Skeletal muscle cell (primary cell): ENCODE results near the gene NLK.
A peak's percentile ranks its signal among the peaks of the same experiment; 100 is the strongest.
"Not testable (repeated sequence)": the region's sequence is repeated elsewhere in the genome, so short reads cannot be mapped to it uniquely, and the experiment has no call there.

ENCODE experiments used
- DNase-seq: peaks from one replicate; pipeline ENCODE4 v3.0.0-alpha.2; 2010; ENCODE audit warnings: low read depth
- H3K4me3 ChIP-seq: 2 replicates; pipeline ENCODE4 v1.5.1; 2011; ENCODE audit warnings: low read depth, mild to moderate bottlenecking, control low read depth, low read length, moderate library complexity

The NLK gene

DNA sequence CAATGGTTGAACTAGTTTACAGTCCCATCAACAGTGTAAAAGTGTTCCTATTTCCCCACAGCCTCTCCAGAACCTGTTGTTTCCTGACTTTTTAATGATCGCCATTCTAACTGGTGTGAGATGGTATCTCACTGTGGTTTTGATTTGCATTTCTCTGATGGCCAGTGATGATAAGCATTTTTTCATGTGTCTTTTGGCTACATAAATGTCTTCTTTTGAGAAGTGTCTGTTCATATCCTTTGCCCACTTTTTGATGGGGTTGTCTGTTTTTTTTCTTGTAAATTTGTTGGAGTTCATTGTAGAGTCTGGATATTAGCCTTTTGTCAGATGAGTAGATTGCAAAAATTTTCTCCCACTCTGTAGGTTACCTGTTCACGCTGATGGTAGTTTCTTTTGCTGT, 6.6 kb upstream of the NLK start:
- not testable (repeated sequence) for DNase-seq, H3K4me3 ChIP-seq

DNA sequence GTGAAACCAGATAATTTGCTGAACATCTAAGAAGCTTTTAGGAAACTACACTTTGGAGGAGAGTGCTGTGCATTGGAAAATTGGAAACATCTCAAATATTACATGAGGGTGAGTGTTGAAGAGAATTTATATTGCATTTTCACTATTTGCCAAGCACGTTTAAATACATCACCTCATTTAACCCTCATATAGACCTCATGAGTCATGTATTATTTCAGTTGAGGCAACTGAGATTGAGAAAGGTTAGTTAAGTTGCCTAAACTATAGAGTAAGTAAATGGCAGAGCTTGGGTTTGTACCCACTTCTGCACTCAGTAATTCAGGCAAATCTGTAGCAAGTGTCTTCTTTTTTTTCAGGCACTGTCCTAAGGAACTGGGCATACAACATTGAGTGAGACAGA, 3.7 kb upstream of the NLK start:
- DNase-seq, result peak; percentile 28
- H3K4me3 ChIP-seq, result no peak overlapping the region

DNA sequence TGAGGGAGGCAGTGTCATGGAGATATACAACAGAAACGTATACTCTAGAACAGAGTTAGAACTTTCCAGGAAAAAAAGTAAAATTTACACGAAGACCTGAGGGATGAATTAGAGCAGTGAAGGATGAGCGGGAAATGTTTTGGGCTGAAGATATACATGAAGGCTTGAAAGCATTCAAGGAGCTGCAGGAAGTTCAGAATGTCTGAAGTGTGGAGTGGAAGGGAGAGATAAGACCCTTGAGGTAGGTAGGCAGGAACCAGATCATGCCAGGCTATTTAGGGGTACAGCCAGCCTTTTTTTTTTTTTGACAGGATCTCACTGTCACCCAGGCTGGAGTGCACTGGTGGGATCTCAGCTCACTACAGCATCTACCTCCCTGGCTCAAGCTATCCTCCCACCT, 3.2 kb upstream of the NLK start:
- no peak overlapping the region for H3K4me3 ChIP-seq
- no peak for DNase-seq

DNA sequence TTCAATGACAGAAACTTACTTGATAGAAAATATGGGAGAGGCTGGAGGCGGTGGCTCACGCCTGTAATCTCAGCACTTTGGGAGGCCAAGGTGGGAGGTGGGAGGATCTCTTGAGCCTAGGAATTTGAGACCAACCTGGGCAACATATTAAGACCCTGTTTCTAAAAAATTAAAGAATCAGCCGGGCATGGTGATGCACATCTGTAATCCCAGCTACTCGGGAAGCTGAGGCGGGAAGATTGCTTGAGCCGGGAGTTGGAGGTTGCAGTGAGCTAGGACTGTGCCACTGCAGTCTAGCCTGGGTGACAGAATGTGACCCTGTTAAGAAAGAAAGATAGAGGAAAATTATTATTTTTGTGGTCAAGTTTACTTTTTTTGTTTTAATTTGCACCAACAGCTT, 2.1 kb upstream of the NLK start:
- DNase-seq, result no peak
- peak overlapping the region; percentile 32 for H3K4me3 ChIP-seq

DNA sequence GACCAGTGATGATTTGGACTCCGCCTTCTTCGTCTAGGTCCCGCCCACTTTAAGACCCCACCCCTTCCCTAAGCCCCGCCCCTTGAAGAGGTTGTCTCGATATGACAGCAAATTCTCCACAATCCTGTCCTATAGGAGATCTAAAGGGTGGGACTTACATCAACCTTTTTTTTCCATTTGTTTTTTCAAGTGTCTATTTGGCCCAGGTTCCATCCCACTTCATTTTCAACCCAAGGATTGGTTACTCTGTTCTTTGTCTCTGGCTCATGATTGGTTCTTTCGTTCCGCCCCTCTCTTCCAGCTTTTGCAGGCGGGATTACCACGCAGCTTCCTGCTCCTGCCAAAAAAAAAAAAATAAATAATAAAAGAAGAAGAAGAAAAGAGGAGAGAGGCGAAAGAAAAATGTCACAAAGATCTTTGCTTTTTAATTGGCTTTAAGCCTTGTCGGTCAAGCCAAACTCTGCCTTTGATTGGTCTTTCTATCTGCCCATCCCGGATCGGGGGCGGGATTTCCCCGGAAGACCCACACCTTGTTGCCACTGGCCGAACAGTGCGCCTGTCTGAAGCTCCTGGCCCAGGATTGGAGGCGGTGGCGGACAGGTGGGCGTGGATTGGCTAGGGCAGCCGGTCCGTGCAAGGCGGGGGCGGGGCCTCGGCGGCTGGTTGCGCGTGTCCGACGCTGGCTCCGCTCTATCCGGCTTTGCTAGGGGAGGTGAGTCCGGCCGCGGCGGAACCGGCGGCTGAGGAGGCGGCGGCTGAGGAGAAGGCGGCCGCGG, 1.2 kb upstream of the NLK start:
- DNase-seq, result peak; percentile 99
- H3K4me3 ChIP-seq, result peak overlapping the region; percentile 90

DNA sequence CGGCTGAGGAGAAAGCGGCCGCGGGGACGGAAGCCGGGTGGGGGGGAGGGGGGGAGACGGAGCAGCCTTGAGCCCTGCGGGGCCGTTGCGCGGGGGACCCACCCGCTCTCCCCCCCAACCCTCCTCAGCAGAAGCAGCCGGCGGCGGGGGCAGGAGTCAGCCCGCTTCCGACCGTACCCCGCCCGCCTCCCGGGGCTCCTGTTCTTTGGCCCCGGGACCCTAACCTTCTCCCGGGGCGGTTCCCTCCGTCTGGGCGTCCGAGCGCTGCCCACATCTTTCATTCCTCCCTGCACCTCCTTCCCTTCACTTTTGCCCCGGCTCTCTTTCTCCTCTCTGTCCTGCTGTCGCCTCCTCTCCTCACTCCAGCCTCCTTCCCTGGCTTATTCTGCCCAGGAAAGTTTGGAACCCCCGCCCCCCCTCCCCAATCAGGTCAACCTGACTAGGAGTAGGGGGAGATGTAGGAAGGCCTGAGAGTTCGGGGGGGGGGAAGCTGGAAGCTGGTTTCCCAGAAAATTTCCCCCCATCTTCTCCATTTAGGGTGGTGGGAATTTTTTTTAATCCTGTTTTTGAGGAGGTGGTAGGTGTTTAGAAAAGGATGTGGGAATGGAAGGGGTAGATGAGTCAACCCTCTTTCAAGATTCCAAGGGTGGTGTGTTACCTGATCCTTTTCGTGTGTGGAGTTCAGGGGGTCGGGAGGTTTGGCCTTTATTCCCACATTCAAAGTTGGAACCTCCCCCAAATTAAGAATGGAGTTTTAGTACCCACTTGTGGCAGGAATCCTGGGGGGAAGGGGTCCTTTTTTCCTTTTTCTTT, 427 bp upstream of the NLK start:
- H3K4me3 ChIP-seq, result peak overlapping the region; percentile 90
- no peak for DNase-seq

DNA sequence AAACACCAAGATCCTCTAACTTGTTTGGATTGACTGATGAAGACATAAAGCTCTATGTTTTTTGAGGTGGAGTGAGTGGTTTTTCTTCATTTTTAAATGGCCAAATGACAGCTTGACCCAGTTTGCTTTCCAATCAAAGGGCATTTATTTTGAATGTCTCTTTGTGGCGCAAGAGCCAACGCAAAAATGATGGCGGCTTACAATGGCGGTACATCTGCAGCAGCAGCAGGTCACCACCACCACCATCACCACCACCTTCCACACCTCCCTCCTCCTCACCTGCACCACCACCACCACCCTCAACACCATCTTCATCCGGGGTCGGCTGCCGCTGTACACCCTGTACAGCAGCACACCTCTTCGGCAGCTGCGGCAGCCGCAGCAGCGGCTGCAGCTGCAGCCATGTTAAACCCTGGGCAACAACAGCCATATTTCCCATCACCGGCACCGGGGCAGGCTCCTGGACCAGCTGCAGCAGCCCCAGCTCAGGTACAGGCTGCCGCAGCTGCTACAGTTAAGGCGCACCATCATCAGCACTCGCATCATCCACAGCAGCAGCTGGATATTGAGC, 329 bp downstream of the NLK start:
- DNase-seq, result no peak
- H3K4me3 ChIP-seq, result peak overlapping the region; percentile 90

DNA sequence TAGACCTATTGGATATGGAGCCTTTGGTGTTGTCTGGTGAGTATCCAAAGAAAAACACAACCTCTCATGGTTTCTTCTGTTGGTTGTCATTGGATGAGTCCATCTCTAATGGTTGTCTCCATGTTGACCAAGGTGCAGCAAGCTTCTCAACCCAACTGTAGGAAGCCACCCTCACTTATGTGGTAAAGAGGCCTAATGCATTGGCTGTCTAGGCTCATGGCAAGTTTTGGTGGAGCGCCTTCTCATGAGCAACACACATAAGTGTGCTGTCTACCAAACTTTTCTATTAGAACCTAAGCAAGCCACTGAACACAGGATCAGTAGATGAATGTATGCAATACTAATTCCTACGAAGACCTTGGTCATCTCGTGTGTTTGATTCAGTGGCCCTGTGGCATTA, 819 bp downstream of the NLK start:
- no peak overlapping the region for H3K4me3 ChIP-seq
- no peak for DNase-seq

DNA sequence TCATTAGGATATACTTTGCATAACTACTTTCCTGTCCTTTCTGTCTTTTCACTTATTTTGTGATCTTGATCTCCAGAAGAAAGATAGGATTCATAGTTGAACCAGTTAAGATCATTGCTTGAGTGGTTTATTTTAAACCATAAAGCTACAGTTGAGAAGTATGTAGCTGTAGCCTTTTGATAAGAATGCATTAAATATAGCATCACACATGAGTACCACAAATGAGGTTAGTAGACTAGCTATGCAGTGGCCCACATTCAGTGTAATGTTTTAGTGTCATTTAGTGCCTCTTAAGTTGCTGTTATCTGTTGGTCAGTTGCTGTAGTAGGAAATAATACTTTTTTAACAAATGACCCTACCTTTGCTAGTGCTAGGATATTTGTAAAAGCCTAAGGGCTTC, 1.3 kb downstream of the NLK start:
- DNase-seq, result no peak
- H3K4me3 ChIP-seq, result no peak overlapping the region

DNA sequence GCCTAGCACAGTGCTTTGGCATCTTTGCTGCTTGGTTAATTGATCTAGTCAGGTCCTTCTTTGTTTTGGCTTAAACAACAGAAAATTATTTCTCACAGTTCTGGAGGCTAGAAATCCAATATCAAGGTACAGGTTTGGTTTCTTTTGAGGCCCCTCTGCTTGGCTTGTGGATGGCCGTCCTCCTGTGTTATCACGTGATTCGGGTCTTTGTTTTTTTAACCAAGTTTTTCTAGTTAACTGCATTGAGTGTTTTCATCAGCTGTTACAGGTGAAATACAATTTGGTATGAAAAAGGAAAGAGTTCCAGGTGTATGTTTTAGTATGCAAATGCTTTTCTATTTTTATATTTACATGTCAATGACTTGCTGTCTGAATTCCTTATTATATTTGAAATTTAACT, 2.8 kb downstream of the NLK start:
- H3K4me3 ChIP-seq, result no peak overlapping the region
- DNase-seq, result no peak

DNA sequence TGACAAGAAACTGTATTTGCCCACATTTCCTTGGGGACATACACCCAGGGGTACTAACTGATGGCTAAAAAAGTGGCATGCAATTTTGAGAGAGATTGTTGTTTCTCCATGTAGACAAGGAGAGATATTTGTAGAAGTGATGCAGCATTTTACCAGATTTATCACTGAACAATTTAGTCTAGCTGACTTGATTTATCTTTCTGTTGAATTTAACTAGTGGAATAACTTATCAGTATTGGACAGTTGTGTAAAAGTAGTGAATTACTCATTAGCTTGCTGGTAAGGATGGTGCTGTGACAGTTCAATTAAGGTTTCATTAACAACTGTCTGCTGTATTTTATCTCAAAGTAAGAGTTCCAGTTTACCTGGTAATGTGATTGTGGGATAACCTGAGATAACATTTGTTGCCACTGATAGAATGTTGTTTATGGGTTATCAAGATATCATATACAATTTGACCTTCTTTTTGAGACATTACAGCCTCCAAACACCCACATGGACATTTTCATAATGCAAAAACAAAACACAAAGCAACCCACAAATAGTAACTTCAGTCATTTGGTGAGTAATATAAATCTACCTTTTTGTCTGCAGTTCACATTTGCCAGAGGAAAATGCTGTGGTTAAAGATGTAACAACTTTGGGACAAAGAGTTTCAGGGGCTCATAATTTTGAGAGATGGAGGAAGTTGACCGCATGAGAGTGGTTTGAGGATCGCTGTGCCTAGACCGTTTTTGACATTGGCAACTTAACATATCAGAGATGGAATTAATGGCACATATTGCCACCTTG, 3.8 kb downstream of the NLK start:
- DNase-seq, result no peak
- H3K4me3 ChIP-seq, result no peak overlapping the region

DNA sequence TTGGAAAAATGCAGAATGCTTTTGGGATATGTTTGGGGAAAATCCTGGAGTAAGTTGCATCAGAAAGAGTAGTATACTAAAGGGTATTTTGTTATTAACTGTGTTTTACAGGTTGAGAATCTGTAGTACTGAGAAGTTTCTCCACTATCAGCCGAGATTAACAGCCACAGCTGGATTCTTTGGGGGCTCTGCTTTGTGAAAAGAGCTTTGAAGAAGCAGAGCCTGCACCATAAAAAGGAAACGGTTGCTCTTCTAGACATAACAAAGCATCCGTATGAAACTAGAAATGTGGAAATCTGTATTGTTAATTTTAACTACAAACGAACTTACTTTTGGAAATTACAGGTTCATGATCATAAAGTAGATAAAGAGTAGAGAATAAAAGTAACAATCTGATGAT, 5.3 kb downstream of the NLK start:
- DNase-seq, result no peak
- H3K4me3 ChIP-seq, result no peak overlapping the region

DNA sequence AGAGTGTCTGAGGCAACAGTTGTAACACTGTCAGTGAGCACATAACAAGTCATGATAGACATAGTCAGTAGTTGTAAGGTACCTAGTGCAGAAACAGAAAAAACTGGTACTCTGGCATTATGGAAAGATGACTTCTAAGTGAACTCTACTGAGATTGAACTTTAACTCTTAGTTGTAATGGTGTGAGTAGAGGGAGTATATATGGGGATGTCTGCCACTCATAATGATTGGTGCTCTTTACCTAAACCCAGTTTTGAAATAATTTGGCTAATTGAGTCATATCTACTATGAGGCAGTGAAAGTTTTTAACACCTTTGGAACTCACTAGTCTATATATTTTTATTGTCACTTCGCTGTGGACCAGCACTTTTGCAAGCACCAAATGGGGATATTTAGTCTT, 6.6 kb downstream of the NLK start:
- no peak for DNase-seq
- H3K4me3 ChIP-seq, result no peak overlapping the region

DNA sequence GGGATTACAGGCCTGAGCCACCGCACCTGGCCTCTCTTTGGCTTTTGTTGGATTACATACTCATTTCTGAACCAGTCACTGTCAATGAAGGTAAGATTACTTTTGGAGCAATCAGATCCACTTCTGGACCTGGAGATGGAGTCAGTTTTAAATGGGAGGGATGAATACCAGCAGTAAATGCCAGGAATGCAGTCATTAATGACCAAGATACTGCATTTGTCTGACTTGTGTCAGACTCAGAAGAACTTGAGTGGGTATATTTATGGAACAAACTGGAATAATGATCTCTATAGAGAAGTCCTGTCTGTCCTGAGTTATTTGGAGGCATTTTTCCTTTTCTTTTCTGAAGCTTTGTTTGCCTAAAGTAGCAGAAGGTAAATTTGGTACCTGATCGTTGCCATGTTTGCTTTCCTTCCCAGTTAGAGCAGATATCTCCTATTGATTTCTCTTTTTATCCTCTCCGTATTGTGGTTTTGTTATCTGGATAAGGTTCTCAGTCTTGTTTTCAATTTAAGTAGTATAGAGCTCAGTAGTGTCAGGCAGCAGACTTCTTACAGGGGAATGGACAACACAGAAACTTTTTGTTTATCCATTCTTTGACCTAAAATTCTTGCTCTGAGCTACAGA, 10.7 kb downstream of the NLK start:
- H3K4me3 ChIP-seq, result no peak overlapping the region
- no peak for DNase-seq

DNA sequence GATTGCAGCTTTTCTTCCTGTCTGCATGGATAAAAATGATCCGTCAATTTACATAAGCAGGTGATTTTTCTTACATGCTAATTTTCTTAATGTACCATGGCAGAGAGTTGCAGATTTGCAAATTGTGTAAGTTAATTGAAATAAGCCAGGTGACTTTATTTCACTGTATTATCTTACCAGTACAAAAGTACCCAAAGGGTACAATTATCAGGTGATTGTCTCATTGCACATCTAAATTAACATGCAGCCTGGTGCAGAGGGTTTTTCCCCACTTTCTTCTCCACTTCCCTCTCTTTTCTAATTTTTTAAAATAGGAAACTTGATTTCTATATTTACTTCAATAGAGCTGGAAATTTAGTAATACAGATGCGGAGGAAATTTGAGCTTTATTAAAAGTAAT, 11.2 kb downstream of the NLK start:
- H3K4me3 ChIP-seq, result no peak overlapping the region
- no peak for DNase-seq

DNA sequence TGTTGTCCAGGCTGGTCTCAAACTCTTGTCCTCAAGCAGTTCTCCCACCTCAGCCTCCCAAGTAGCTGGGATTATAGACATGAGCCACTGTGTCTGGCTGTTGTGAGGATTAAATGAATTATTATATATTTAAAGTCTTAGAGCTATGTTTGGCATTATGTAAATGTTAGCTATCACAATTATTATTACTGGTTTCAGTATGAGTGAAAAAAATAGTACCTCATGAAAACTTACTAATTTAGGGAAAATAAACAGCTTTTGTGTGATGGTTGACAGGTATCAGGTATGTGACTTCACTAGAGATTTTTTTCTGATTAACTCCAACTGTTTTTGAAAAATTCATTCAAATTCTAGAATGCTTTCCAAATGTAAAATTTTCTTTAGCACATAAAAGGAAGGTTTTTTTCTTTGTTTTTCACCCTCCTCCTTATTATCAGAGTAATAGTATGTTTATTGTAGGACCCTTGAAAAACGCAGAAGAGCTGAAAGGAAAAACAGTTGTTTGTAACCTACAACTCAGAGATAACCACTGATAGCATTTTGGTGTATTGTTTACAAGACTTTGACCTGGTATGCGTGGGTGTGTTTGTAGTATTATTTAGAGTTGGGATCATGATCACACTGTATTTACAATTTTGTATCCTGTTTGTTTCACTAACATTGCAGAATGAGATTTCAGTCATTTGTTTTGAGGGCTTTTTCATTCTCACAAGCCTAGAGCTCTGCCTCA, 13.2 kb downstream of the NLK start:
- H3K4me3 ChIP-seq, result no peak overlapping the region
- DNase-seq, result no peak

DNA sequence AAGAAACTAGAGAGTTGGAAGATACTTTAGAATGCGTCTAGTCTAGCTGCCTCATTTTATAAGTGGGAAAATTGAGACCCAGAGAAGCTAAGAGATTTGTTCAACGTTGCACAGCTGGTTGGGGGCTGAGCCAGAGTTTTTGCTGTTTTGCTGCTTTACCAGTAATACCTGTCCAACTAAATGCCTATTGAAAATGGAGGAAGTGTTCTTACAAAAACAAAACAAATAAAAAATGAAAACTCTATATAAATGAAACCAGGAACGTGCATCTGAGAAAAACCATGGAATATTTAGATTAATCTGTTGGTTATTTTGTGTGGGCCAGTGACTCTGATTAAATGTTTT, 13.8 kb downstream of the NLK start:
- no peak overlapping the region for H3K4me3 ChIP-seq
- no peak for DNase-seq

DNA sequence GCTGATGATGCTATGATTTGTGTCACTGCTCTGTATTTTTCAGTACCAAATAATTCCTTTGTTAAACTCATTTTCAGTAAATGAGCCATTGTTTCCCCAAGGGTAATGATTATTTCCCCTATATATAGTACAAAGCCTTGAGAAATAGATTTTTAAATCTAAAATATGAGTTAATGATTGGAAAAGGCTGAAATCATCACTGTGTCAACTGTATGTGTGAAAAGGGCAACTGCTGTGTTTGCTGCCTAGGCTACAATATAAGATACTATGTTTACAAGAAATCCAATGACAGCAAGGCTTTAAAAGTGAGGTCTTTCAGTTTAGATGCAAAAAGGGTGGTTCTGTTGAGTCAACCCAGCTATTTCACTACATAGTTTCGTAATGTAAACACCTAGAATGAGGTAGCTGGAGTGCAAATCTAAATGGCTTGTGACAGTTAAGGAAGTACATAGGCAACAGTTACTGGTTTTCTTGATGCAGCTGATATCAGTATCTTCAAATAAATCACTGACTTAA, 15.3 kb downstream of the NLK start:
- DNase-seq, result peak; percentile 18
- H3K4me3 ChIP-seq, result no peak overlapping the region

DNA sequence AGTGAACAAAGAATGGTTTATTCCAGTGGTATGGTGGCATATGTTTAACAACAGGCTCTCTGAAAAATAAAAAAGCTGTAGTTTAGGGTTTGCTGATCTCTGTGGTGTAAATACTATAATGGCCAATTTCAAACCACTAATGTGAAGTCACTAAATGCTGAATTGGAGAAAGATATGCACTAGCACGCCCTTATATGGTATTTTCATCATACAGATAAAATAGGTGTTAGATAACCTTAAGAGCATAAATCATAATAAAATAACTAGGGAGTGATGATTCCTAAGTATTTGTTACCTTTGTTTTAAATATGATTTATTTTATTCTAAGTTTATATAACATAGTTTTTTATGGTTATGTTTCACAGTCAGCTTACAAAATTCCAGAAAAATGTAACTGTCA, 17.2 kb downstream of the NLK start:
- no peak overlapping the region for H3K4me3 ChIP-seq
- DNase-seq, result no peak
